ENCODE results near the gene PRSS56.

The PRSS56 gene

DNA sequence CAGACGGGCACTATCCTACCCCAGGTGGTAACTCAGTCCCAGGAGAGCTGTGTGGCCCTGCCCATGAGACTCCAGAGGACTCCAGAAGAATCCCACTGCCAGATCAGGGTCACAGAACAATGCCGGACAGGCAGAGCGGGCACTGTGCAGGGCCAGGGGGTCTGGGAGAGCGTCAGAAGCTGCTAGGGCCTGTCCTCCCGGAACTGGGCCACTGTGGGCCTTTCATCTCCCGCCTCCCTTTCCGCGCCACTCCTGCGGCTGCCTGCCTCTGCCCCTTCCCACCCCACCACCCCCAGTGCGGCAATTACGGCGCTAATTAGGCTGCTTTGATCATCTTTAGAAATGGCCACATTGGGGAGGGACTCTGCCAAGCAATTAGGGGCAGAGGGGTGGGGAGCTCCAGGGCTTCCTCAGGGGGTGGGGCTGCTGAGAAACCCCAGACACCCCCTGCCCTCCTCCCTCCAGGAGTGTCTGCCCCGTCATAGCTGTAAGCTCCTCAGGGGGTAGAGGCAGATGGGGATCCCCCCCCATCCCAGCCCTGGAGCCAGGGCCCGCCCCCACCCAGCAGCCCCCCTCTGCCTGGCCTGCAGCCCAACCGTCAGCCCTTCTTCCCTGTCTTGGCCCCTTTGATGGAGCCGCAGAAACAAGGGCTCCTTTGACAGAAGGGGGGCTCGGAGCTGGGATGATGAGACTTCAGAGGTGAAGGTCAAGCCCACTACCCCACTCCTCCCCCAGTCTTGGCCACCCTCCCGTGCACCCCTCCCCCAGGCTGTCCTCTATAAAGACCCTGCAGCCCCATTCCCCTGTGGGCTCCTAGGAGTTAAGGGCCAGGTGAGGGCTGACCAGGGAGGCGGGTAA is at the start of gene PRSS56:
TSS of gene PRSS56 (plus strand) at position 808 of the 858 bp plus-strand sequence. CDS start 211 bp downstream, outside the sequence.
- no peak for DNase-seq

DNA sequence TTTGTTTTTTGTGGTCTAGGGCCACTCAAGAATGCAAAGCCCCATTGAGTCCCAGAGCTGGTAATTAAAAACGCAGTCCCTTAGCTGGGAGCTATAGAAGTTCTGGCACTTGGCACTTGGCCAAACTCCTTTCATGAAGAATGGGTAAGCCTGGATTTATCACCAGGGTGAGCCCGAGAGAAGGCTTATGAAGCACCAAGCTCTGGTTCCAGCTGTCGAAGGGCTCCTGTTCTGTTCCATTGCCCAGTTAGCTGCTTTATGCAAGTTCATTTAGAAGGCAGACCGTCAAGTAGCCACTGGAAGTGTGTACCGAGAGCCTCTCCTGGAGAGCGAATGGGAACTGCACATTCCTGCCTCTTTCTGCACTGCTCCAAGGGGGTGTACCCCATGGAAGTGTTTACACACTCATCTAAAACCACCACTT is 46.7 kb upstream of the PRSS56 start:
- DNase-seq, result no peak

DNA sequence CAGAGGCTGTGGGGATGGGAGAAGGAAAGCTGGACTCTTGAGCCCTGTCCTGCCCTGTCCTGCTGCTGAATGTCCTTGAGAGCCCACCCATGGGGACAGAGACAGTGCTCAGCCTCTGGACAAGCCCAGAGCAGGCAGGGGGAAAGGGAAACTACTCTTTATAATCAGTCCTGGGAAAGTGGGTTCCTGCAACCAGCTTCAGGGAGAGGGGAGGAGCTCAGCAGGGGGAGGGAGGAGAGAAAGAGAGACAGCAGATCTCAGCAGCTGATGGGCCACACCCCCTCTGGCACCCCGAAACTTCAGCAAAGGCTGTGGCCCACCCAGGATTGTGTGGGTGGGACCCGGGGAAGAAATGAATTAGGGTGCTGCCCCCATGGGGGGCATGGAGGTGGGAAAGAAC is 44.1 kb upstream of the PRSS56 start:
- DNase-seq, result no peak

DNA sequence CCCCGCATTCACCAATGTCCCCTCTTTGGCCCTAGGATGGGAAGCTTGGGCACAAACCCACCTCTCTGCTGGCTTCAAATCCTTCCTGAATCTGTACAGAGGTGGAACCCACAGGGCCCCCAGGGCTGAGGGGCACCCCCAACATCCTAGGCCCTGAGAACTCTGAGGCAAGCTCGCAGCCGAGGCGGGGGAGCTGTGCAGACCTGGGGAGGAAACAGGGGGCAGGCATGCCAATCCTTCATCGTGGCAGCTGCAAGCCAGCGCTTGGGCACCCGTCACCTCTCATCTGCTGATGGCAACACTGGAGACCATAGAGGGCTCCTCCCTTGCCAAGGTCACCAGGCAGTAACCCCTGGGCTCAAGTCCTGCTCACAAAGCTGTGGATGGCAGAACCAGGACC is 43.4 kb upstream of the PRSS56 start:
- DNase-seq, result no peak

DNA sequence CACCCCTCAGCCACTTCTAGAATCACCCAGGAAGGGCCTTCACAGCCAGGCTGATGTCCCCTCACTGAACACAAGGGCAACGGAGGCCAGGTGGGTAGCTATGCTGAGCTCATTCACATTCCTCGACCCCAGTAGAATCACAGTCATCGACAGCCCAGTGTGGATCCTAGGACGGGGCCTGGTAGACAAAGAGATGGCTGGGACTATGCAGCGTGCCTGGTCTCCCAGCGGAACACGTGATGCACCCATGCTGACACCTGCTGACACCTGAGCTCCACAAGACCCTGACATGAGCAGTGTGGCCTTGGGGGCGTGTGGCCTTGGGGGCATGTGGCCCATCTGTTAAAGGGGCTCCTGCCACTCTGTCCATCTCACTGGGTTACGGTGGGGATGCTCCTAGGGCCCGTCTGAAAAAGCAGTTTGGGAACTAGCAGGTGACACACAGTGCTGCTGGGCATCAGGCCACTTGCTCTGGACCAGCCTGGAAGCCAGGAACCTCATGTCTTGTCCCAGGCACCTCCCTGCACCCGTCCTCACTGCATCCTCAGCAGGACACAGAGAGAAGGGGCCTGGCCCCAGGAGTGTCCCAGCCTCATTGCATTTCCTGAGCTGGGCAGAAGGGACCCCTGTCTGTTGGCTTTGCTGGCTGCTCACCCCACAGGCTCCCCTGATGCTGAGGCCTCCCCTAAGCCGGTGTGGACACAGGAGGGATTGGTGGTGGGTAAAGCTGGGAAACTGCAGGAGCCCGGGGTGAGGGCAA is 42.3 kb upstream of the PRSS56 start:
- DNase-seq, result no peak

DNA sequence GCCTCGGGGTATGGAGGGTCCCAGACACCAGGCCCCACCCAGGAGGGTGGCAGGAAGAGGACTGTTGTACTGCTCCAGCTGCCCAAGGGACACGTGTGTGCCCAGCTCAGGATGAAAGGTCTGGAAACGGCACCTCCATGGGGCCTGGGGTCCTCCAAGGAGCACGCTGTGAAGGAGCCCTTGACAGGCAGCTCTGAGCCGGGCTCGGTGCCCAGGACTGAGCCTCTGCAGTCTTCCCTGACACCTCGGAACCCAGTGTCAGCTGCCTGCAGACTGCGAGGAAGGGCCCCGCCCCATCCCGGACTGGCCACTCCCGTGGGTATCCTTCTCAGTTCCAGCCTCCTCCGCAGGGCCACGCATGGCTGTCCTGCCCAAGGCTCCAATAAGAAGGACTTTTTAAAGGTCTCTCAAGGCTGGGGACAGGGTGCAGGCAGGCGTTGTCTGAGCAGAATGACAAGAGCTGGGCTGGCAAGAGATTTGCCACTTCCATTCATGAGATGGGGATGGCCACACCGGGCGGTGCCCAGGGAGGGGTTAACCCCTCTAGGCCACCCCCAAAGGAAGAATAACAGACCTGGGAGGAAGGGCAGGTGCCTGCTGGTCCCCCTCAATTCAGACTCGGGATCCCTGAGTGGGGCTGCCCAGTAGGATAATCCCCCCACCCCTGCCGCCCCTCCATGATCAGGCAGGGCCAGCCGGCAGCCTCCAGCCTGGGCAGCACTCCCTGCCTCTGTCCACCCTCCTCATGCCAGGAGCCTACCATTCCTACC is 41.4 kb upstream of the PRSS56 start:
- DNase-seq, result no peak

DNA sequence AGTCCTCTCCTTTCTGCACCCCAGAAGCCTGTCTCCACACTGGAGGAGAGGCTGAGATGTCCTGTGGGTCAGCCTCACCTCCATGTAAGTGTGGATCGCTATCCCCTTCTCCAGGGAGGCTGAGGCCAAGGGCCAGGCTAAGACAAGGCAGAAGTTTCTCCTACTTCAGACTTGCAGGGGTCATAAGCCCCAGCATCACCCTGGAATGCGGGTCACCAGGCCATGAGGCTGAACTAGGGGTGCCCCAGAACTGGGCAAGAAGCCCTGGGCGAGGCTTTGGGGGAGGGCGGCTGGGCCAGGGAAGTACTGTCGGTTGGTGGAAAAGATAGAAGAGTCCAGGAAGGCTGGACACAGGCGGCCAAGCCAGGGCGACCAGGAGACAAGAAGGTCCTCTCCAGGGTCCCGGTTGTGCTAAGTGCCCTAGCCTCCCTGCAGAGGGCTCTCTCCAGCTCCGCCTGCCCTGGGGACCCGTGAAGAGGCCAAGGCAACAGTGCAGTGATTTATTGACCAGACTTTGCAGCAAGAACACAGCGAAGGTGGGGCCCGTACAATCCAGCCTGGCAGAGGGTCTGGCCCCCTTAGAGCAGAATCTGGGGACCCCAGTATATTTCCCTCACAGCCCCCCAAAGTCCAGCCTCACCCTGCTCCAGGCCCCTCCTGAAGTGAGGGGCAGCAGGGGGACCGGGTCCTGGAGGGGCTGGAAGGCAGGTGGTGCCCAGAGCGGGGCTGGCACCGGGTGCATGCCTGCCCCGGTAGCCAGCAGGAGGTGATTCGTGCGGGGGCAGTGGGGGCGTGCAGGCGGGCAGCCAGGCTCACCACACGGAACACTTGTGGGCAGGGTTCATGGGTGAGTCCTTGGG is 40.6 kb upstream of the PRSS56 start:
- no peak for DNase-seq

DNA sequence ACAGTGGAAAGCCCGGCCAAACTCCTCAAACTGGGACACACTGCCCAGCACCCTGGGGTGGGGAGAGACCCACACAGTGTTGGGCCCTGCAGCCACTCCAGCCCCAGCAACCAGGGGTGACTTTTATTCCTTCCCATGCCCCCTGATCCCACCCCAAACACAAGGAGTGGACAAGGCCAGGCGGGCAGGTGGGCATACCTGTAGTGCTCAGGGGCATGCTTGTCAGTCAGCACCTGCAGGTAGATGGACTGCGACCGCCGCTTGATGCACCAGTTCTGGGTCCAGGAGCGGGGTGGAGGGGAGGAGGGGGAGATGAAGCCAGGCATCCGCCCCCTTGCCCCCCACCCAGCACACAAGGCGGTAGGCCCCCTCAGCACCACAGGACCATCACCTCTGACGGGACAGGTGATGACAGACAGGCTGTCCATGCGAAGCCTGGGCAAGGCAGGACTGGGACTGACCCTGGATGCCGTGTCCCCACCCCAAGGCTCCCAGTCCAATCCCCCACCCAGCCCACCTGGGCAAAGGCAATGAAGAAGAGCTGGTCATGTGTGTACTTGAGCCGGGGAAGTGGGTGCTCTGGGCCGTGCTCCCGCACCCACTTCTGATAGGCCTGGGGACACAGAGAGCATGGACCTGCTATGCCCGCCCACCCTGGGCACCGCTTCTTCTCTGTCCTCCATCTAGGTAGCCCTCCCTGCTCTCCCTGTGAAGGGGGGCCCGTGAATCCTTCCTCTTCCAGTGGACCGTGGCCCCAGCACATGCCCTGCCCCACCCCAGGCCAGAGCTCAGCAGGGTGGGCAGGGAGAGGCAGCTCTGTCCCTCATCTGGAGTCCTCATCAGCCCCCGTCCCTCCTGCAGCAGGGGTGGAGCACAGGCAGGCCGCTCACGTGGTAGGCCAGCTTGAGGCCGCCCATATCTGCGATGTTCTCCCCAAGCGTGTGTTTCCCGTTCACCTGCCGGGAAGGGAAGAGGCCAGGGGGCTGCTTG is 39.7 kb upstream of the PRSS56 start:
- no peak for DNase-seq

DNA sequence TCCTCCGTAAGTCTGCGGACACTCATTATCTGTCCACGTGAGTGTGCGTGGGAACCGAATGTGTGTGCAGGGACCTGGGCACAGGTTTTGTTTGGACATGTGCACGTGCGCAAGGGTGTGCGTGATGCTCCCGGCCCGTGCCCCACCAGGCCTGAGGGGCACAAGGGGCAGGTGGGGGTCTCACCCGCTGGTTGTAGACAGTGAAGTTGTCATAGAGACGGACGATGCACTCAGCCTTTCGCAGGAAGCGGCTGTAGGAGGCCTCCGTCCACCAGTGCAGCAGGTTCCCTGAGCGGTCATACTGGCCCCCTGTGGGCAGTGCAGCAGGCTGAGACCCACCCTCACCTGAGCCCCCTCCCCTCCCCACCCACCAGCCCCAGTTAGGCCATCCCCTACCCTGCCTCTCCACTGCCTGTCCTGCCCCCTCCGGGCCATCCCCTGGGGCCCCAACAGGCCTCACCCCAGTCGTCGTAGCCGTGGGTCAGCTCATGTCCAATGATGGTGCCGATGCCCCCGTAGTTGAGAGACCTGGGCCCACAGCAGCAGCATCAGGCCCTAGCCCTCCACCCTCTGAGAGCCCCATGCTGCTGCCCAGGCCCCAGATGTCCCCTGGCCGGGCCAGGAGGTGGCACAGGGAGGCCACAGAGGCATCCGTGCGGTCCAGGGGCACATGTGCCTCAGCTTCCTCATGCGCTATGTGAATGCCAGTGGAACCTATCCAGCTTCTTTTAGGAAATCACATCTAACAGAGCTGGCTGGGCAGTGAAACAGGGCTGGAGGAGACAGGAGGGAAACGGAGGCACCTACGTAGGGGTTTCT is 38.7 kb upstream of the PRSS56 start:
- DNase-seq, result no peak

DNA sequence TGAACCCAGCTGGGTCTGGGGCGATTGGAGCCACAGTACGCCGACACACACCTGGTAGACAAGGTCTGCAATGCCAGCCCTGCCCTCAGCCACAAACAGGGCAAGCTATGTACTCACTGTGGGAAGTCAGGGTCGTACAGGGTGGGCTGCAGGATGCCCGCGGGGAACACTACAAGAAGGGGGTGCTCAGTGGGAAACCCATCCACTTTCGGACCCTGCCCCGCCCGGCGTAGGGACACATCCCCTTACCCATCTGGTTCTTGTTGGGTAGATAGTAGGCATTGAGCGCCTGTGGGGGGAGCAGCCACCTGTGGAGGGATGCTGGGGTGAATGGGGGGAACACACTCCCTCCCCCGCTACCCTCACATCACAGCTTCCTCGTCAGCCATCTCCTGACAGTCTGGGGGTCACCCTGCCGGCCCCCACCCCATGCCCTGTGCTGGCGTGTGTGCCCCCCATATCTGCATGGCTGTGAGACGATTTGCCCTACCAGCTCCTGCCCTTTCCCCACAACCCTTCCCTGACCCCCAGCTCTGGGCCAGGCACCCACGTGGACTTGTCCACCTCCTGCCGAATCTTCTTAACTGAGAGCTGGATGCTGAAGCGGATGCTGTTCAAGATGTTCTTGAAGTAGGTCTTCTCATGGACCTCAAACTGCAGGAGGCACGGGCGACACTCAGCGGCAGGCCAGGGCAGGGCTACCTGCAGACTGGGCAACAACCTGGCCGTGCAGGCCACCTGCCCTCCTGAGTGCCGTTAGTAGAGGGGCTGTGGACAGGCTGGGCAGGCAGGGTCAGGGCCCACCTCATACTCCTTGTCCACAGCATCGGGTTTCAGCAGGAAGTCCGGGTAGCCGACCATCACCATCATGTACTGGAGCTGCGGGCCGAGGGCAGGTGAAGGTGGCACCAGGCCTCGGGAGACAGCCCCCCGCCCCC is 37.6 kb upstream of the PRSS56 start:
- no peak for DNase-seq

DNA sequence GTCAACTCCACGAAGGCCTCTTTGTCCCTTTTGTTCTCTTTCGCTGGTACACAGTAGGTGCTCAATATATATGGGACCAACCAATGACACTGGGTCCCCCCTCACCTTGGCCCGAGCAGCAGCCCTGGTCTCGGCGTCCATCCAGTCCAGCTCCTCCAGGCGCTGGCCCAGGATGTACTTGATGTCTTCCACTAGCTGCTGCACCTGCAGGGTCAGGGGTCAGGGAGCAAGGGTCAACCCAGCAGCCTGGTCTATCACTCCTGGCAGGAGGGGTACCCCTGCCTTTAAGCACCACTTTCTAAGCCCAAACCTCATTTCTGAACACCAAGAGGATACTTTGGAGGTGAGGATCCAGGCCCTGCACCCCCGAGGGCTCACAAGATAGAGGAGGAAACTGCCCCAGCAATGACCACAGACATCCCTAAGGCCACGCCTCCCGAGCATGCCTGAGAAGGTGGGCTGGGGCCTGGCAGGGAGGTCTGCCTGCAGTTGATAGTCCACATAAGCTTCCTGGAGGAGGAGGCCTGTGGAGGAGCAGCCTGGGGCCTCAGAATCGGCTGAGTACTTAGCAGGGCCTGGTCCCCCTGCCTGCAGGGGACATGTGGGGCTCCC is 36.8 kb upstream of the PRSS56 start:
- DNase-seq, result no peak

DNA sequence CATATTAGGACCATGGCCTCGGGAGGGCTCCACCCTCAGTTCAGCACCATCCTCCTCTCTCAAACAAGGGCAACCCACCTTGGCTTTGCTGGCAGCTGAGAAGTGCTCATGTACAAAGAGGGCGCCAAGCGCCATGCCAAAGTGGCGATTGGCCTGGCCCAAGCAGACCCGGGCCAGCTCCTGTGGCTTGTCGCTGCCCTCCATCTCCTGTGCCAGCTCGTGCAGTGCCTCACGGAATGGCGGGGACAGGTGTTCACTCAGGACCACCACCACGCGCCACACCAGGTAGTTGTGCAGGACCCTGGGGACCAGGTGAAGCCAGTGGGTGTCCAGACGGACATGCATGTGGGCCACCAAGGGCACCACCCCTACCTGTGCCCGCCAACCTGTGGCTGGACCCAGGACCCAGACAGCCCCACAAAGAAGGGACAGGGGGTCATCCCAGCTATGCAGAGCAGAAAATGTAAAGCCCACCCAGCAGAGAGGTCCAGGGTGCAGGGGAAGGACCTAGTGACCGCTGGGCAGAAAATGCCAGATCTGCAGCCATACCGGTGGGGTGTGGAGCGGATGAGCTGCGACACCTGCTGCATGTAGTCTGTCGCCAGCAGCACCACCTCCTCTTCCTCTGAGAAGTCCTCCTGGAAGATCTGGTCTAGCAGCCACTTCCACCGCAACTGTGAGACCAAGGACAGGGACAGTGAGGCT is 36.1 kb upstream of the PRSS56 start:
- DNase-seq, result no peak

DNA sequence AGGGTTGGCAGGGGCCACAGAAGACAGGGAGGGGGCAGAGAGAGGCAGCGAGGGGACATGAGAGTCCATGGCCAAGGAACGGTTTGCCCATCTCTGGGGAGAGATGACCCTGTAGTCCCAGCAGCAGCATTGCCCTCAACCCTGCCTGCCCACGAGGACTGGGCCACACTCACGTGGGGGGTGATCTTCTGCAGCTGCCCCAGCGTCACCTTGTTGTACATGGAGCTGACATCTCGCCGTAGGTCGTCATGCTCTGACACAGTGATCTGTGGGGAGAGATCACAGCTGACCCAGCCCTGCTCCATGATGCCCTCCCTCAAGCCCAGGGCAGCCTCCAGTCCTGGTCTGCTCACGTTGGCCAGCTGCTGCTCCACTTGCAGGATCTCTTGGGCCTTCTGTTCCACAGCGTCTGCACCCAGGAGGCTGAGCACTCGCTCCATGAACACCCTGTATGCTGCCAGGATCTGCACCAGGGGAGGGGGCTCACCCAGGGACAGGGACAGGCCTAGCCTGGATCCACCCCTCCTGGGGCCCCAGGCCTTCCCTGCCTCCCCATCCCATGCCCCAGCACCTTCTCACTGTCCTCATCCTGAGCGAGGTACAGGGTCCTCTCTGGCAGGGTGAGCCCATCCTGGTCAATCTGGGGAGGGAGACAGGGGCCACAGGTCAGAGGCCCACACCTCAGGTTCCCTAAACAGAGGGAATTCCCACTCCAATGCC is 35.4 kb upstream of the PRSS56 start:
- DNase-seq, result no peak

DNA sequence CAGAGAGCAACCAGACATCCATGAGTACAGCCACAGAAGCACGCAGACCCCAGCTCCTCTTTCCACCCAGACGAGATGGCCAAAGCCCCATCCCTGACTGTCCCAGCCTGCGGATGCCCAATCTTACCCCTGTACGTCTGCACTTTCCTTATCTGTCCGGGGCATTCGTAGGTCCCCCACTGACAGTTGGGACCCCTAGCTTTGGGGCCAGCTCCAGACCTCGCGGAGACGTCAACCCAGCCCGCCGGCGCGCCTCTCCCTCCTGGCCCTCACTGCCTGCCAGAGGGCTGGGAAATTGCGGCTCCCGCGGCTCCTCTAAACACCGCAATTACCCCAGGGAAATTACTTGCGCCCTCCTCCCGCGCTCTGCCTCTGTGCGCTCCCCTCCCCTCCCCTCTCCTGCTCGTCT is 34.8 kb upstream of the PRSS56 start:
- DNase-seq, result no peak

DNA sequence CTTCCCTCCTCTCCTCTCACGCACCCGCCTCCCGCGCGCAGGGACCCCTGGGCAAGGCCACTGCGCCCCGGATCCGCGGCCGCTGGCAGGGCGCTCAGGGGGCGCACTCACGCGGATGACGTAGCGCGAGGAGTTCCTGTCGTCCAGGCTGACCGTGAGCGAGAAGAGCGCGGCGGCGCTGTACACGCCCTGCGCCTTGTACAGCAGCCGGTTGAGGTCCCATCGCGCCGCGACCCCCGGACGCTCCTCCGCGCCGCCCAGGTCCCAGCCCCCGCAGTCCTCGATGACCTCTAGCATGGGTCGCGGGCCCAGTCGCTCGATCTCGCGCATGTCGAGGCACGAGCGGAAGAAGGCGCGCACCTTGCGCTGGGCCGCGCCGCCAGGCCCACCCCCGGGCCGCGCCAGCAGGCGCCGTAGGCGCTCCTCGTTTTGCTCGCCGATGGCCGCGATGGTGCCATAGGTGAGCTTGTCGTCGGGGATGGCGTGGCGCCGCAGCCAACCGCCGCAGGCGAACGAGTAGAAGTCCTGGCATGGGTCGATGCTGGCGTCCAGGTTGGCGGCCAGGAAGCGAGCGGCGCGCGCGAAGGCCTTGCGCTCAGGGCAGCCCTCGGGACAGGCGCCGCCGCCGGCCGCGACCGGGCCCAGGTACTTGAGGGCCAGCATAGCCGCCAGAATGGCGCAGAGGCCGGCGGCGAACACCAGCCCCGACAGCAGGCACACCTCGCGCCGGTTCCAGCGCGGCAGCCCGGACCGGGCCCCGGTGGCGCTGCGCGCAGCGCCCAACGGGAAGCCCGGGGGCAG is 34.2 kb upstream of the PRSS56 start:
- DNase-seq, result no peak
